Measurements from ENCODE around the gene GAN. TPM values are rescaled to one million over a fixed set of nuclear protein-coding genes. Genes with fewer than 3 reads are reported as not detected.

Gene GAN
- total and polyA plus RNA-seq, 9 of the 15 experiments (the other 6 are each of a cell fraction or from before 2014, with no cell fraction given) = 0.83 to 15.1 (median 5.2) TPM

GRCh38 chr16:81431554-81432353, 117.0 kb downstream of the GAN start (continued):
- TF ChIP-seq ZNF407 (IDR thresholded peaks at IDR 0.05; ENCODE audit: low read depth) (no peak), FOSL1 (tag; conservative IDR thresholded peaks at IDR 0.05) (peak; percentile 10; the same call in 1 of the 2 replicates), RBBP5 (IDR thresholded peaks at IDR 0.05; ENCODE audit: borderline replicate concordance, insufficient read depth, low read length, poor library complexity, severe bottlenecking) (peak; percentile 51), ZNF639 (CRISPR knock-in tag; conservative IDR thresholded peaks at IDR 0.05 in 1 of 2, IDR thresholded peaks at IDR 0.05 in 1 of 2) (0 out of 4 replicates have a peak, but pooled peaks of 1 of the 2 experiments have one; percentile 19), CEBPG (CRISPR knock-in tag; IDR thresholded peaks at IDR 0.05) (peak; percentile 41; the same call in 1 of the 2 replicates), CEBPG (tag; conservative IDR thresholded peaks at IDR 0.05 in 1 of 2, IDR thresholded peaks at IDR 0.05 in 1 of 2) (no peak; a peak in 1 of 4 replicates), ATF7 (IDR thresholded peaks at IDR 0.05) (peak; percentile 97), KDM4B (IDR thresholded peaks at IDR 0.05; ENCODE audit: borderline replicate concordance in 2 of 2, low read depth in 1 of 2) (no peak), NRF1 (conservative IDR thresholded peaks at IDR 0.05 in 1 of 2, IDR thresholded peaks at IDR 0.05 in 1 of 2) (peak; percentile 38 to 57; a peak in 2 of 4 replicates), PHB2 (IDR thresholded peaks at IDR 0.05; ENCODE audit: low read depth) (no peak), USF1 (CRISPR knock-in tag; IDR thresholded peaks at IDR 0.05) (peak; percentile 74), CTBP1 (IDR thresholded peaks at IDR 0.05; ENCODE audit: borderline replicate concordance) (peak; percentile 70; the same call in 1 of the 2 replicates), EHMT2 (IDR thresholded peaks at IDR 0.05) (no peak), SOX6 (IDR thresholded peaks at IDR 0.05) (peak; percentile 45; the same call in 1 of the 2 replicates), SPI1 (IDR thresholded peaks at IDR 0.05; ENCODE audit: borderline replicate concordance, low read depth, low read length) (peak; percentile 61; the same call in 1 of the 2 replicates), MTA1 (IDR thresholded peaks at IDR 0.05; ENCODE audit: borderline replicate concordance) (peak; percentile 29; the same call in 1 of the 2 replicates)
